ENCODE results near the gene MAEA. TPM values are rescaled to one million over a fixed set of nuclear protein-coding genes. Genes with fewer than 3 reads are reported as not detected.

The MAEA gene
- total RNA-seq, 1 donor from 2014 or later: 65.8 TPM

GRCh38 chr4:1242506-1243450 lies 46.9 kb upstream of the MAEA start:
- no peak overlapping the region for H3K27ac ChIP-seq
- H3K4me1 ChIP-seq: peaks cover 60% of the 10 kb centered on the region
- no peaks in the 10 kb centered on the region for H3K9me3 ChIP-seq
- no peak overlapping the region for H3K4me3 ChIP-seq
- H3K27me3 ChIP-seq (ENCODE audit: low read depth): no peaks in the 10 kb centered on the region
- no peak for DNase-seq
- intact Hi-C loops (cut with DNase I): no loop called here
- peaks cover 37% of the 10 kb centered on the region for H3K36me3 ChIP-seq
- ATAC-seq: no peak
- TF ChIP-seq CTCF (IDR thresholded peaks at IDR 0.05): no peak

- peaks cover 60% of the 10 kb centered on the region for H3K4me1 ChIP-seq
- no peak overlapping the region for H3K27ac ChIP-seq
Observed at GRCh38 chr4:1243451-1244080, 46.1 kb upstream of the MAEA start.

DNA sequence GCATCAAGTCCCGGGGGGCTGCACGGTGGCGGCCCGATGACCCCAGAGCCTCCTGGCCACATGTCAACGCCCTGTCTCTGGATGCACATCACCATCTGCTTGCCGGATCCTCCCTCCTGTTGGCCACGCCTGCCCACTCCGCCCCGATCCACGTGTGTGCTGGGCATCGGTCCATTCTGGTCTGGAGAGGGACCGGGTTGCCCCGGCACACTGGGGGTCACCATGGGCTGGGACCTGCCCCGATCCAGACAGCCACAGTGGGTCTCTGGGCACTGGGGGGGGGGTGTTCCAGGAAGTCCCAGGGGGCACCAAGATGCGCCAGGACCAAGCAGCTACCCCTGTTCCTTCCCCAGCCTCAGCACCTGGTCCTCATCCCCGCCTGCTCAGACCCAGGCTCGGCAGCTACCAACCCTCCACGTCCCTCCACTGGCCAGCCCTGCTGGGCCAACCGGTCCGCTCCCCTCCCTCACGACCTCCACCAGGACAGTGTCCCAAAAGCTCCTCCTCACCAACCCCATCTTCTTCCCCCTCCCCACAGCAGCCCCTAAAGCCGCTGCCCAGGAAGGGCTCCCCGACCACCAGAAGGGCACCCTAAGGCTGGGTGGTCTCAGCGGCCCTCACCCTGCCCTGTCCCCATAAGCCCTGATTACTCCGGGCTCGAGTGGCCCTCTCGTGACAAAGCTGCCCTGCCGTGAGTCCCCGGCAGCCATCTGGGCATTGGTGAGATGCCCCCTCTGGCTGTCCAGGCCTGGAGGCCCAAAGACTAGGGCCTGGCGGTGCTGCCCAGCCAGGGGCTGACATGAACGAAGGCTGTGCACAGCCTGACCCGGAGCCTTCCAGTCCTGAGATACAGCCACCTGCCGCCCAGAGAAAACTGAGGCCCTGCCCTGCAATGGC lies 45.4 kb upstream of the MAEA start:
- DNase-seq (no peak), ATAC-seq (no peak)
- no peak overlapping the region for H3K4me3 ChIP-seq
- no peaks in the 10 kb centered on the region for H3K27me3 ChIP-seq (ENCODE audit: low read depth)
- no peak overlapping the region for H3K27ac ChIP-seq
- peaks cover 22% of the 10 kb centered on the region for H3K36me3 ChIP-seq
- no peak for TF ChIP-seq CTCF (IDR thresholded peaks at IDR 0.05)
- intact Hi-C loops (cut with DNase I): no loop called here
- no peaks in the 10 kb centered on the region for H3K9me3 ChIP-seq
- peaks cover 60% of the 10 kb centered on the region for H3K4me1 ChIP-seq

More at GRCh38 chr4:1243451-1244080, 46.1 kb upstream of the MAEA start:
- no peaks in the 10 kb centered on the region for H3K9me3 ChIP-seq
- no peaks in the 10 kb centered on the region for H3K27me3 ChIP-seq (ENCODE audit: low read depth)
- no peak for TF ChIP-seq CTCF (IDR thresholded peaks at IDR 0.05)
- intact Hi-C loops (cut with DNase I): no loop called here
- no peak for DNase-seq
- H3K4me3 ChIP-seq: no peak overlapping the region
- no peak for ATAC-seq
- H3K36me3 ChIP-seq: peaks cover 30% of the 10 kb centered on the region

DNA sequence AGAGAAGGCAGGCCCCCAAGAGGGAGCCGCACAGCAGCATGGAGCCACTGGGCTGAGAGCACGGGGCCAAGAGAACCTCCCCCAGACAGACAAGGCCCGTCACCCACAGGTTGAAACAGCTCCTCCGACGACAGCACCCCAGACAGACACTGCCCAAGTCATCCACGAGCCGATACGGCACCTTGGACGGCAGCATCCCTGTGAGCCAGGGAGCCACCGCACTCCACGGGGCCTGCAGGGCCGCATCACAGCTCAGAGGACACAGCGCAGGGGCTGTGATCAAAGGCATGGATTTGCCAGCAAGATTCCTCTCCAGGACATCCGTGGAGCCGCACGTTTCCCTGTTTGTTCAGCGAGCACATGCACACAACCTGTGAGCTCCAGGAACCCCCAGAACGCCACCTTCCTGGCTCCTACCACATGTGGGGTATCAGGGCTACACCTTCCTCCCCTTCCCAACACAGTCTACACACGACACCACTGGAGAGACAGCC lies 44.7 kb upstream of the MAEA start:
- no peak overlapping the region for H3K4me3 ChIP-seq
- TF ChIP-seq CTCF (IDR thresholded peaks at IDR 0.05): no peak
- peaks cover 63% of the 10 kb centered on the region for H3K4me1 ChIP-seq
- H3K36me3 ChIP-seq: peaks cover 15% of the 10 kb centered on the region
- no peak overlapping the region for H3K27ac ChIP-seq
- no peak for DNase-seq
- ATAC-seq: no peak
- H3K27me3 ChIP-seq (ENCODE audit: low read depth): no peaks in the 10 kb centered on the region
- intact Hi-C loops (cut with DNase I): no loop called here
- no peaks in the 10 kb centered on the region for H3K9me3 ChIP-seq

GRCh38 chr4:1245481-1246051 lies 44.1 kb upstream of the MAEA start:
- TF ChIP-seq CTCF (IDR thresholded peaks at IDR 0.05): no peak
- Histone ChIP-seq H3K36me3 (peaks cover 13% of the 10 kb centered on the region), H3K4me1 (peaks cover 68% of the 10 kb centered on the region), H3K27ac (peak overlapping the region; percentile 96), H3K9me3 (no peaks in the 10 kb centered on the region), H3K4me3 (peak overlapping the region; percentile 95), H3K27me3 (ENCODE audit: low read depth) (no peaks in the 10 kb centered on the region)
- ATAC-seq (no peak), DNase-seq (peak; percentile 44)
- intact Hi-C loops (cut with DNase I): no loop called here
